Activated CD8-positive, alpha-beta memory T cell treated with anti-CD3 and anti-CD28 coated beads for 4 hours (primary cell): ENCODE results near the gene DAB1.

Source experiments
- DNase-seq, 2 donors: peaks; one replicate each; pipeline ENCODE4 v3.0.0-alpha.2; 2020; ENCODE audit warnings: low read depth in 2 of 2

The DAB1 gene

GRCh38 chr1:57163789-57164188 lies 260.1 kb downstream of the DAB1 start:
- no peak for DNase-seq

GRCh38 chr1:57163325-57163724 lies 260.5 kb downstream of the DAB1 start:
- DNase-seq = no peak

GRCh38 chr1:57162607-57163261 lies 261.1 kb downstream of the DAB1 start:
- DNase-seq = no peak

DNA sequence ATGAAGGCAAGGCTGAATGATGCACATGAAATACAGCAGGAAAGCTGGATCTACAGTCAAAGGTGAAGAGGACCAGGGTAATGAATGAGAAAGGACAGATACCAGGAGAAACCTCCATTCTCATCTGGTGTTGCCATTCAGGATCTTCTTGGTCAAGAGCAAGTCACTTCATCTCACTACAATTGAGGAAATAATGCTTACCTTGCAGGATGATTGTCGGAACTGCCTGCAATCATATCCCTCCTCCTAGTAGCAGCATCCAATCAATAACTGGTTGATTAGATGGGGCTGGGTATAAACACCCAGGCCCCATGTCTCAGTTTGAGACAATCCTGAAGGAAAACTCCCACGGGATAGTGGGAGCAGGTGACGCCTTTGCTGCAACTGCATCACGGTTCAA lies 263.3 kb downstream of the DAB1 start:
- no peak for DNase-seq

DNA sequence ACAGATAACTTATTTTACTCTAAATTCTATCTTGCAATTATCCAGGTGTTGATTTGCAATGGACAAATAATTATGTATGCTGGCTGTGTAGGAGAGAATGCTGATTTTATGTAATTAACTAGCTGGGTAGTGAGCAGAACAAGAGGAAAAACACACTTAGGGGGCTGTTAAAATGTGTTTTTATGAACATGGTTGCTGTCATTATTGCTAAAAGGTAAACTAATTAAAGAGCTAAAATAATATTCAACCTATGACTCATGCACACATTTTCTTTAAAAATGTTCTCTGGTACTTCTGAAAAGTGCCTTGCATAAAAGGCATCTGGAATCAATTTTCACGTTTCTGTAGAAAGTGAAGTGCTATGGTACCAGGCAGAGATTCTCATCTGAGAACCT lies 265.3 kb downstream of the DAB1 start:
- DNase-seq = no peak

GRCh38 chr1:57157818-57158603 lies 265.8 kb downstream of the DAB1 start:
- no peak for DNase-seq

DNA sequence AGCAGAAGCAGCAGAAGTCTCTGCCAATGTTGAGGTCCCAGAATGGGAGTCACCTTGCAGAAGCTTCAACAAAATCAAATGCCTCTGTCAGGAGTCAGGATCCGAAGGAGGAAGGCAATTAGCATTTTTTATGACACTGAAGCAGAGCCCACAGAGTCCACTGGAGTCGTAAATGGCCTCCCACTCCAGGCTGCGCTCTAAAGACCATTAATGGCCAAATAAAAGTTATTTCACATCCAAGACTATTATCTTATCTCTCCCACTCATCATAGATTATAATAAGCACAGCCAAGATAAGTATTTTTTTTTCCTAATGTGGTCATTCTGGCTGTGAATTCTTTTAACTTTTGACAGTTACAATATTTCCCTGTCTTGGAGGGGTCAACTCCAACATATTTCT lies 267.0 kb downstream of the DAB1 start:
- no peak for DNase-seq

DNA sequence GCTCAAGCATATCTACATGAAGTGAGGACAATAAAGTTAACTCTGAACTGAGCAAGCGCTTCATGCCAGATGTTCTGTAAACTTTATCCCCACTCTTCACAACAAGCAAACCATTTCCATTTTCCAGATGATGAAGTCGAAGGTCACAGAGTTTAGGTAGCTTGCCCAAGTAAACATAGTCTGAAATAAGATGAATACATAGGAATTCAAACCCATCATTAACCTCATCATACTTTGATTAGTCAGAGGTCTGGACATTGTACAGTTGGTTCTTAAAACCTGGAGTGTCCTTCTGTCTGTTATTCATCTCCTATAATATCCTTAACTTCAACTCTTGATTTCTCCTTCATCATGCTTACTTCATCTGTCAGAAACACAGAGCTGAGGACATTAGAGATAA lies 277.8 kb downstream of the DAB1 start:
- DNase-seq = no peak

GRCh38 chr1:57142999-57143398 lies 280.9 kb downstream of the DAB1 start:
- no peak for DNase-seq

DNA sequence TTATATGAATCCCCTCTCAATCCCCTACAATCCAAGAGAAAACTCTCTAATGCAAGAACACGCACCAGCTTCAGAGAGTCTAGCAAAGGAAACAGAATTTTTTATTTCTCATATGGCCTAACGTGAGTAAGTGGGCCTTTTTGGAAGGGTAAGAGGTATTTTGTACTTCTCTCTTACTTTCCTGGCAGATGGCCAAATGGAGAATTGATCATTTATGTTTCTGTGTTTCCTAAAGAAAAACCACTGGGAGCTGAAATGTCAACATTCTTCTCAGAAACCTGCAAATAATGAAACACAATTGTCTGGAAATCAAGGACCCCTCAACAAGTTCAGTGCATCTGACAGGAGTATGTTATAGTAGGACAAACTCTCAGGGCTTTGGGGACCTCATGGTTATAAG lies 281.7 kb downstream of the DAB1 start:
- DNase-seq = no peak

- DNase-seq = no peak
Measured at GRCh38 chr1:57138432-57139078, 285.3 kb downstream of the DAB1 start.

DNA sequence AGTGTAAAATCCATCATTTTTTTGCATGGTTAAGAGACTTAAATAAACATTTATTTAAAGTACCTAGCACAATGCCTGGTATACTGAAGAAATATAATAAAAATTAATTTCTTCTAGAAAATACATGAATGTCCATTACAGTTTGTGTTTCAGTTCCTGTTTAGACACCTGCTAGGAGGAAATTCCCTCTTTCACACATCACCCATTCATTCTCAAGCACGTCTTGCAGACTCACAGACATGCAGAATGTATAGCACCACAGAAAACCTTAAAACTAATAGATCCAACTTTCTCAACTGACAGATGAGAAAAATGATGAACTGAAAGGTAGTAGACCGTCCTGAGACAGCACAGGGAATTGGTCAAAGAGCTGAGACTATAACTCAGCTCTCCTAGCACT lies 285.9 kb downstream of the DAB1 start:
- no peak for DNase-seq

- DNase-seq = no peak
Measured at GRCh38 chr1:57134803-57135202, 289.1 kb downstream of the DAB1 start.

DNA sequence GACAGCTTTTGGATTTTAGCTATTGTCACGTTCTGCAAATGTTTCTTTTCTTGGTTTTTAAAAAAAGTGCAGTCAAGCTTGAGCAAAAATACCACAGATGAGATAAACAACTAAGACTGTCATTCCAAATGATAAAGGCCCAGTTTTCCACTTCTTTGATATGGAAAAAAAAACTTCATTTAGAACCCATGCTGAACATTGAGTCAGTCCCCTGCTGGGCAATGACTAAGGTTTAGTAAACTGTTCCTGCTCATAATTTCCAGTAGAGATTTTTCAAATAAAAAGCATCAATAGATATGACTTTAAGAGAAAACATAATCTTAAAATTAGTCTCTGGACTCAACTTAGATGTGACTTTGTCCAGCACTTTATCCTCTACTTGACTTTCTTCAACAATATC lies 290.2 kb downstream of the DAB1 start:
- DNase-seq = no peak

GRCh38 chr1:57132993-57133622 lies 290.8 kb downstream of the DAB1 start:
- no peak for DNase-seq

DNA sequence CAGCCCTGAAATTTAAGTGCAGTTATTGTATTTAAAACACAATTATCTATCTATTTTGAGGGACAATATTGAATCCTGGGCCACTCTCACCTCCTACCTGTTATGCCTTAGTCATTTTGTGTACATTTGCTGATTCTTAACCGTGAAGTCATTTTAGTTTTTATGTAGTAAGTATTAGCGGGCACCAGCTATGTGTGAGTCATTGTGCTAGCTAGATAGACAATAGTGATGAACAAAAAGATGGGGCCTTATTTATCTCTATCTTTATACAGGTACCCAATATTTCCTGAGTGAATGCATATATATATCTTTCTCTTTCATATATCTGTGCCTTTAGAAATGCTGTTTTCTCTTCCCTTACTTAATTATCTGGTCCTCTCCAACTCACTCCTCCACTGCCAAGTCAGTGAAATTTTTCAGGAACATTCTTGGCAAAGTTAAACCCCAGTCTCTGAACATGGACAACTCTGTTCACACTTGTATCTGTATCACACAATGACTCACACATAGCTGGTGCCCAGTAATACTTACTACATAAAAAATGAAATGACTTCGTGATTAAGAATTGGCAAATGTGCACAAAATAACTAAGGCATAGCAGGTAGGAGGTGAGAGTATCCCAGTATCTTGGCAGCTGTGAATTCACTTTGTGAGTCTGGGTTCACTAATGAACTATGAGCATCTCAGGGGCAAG lies 292.0 kb downstream of the DAB1 start:
- DNase-seq = no peak

GRCh38 chr1:57131257-57131656 lies 292.6 kb downstream of the DAB1 start:
- no peak for DNase-seq

DNA sequence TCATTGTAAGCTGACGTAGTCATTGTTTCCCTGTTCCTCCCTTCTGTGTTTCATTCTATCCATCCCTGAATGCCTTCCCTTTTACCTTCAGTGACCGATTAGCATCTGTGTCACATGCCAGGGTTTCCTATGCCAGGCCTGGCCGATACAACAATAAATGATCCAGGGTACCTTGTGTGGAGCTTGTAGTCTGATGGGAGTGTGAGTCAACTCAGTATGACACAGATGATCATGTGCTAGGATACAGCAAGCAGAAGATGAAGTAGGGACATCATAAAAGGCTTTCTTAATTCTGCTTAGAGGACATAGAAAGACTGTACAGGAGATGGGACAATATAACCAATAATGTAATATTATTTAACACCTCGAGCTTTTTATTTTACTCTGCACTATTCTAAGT lies 294.0 kb downstream of the DAB1 start:
- DNase-seq = no peak

DNA sequence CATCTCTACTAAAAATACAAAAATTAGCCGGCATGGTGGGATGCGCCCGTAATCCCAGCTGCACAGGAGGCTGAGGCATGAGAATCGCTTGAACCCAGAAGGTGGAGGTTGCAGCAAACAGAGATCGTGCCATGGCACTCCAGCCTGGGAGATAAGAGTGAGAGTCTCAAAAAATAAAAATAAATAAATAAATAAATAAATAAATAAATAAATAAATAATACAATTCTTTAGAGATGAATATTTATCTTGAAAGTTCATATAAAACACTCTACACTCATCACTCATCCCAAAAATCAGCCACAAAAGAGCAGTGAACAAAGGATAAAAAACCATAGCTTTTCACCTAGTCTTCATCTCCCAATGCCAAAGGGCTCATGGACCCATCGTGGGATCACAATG lies 295.9 kb downstream of the DAB1 start:
- no peak for DNase-seq

- no peak for DNase-seq
Measured at GRCh38 chr1:57124768-57125446, 299.0 kb downstream of the DAB1 start.

- DNase-seq = no peak
Measured at GRCh38 chr1:57124170-57124569, 299.7 kb downstream of the DAB1 start.
